K562 (cell line): ENCODE results near the gene MRPS18B. TPM values are rescaled to one million over a fixed set of nuclear protein-coding genes. Genes with fewer than 3 reads are reported as not detected.

Source experiments
- CBX5 ChIP-seq: IDR thresholded peaks from 2 replicates; pipeline ENCODE4 v1.6.1; 2014; ENCODE audit warnings: low read depth, borderline replicate concordance
- CHD7 ChIP-seq: fragments of 200-600 bp; sonication (generic); IDR thresholded peaks from one replicate; pipeline ENCODE4 v1.6.1; 2012; ENCODE audit warnings: mild to moderate bottlenecking, low read depth, low read length, inconsistent platforms
- KLF6 ChIP-seq: fragments of 250-450 bp; sonication (Bioruptor Pico); IDR thresholded peaks from 2 replicates; pipeline ENCODE4 v1.4.0; 2020; ENCODE audit warnings: mild to moderate bottlenecking, moderate library complexity, borderline replicate concordance
- MYNN ChIP-seq, 2 experiments: sonication (generic); formaldehyde crosslinking in 1 of 2; IDR thresholded peaks; 2 replicates each; pipeline versions ENCODE4 v1.5.0 to v1.6.1; 2016 to 2020; ENCODE audit warnings: antibody characterized with exemption in 1 of 2, missing genetic modification reagents in 1 of 2
- NR4A1 ChIP-seq, 2 experiments: fragments of 250-450 bp in 1 of 2; fragments of 450-650 bp in 1 of 2; sonication (Bioruptor Pico) in 1 of 2; IDR thresholded peaks; 2 replicates each; pipeline versions ENCODE4 v1.4.0 to v1.6.1; 2016 to 2020; ENCODE audit warnings: mild to moderate bottlenecking in 2 of 2, missing compliant biosample characterization in 1 of 2, missing genetic modification characterization in 1 of 2, moderate library complexity in 1 of 2
- POLR2AphosphoS2 ChIP-seq: IDR thresholded peaks from 2 replicates; pipeline ENCODE4 v1.6.1; 2012; ENCODE audit warnings: low read length, improper control_type of control experiment
- RFX7 ChIP-seq: fragments of 250-450 bp; sonication (Bioruptor Pico); IDR thresholded peaks from 2 replicates; pipeline ENCODE4 v1.5.1; 2021; ENCODE audit warnings: mild to moderate bottlenecking
- SNRNP70 ChIP-seq: fragments of 200-400 bp; formaldehyde crosslinking; optimal IDR thresholded peaks from 2 replicates; pipeline ENCODE3; 2017; ENCODE audit warnings: low read depth, low read length
- TAF7 ChIP-seq: fragments of 450-650 bp; IDR thresholded peaks from 2 replicates; pipeline ENCODE4 v1.6.1; 2016; ENCODE audit warnings: missing genetic modification characterization, missing compliant biosample characterization
- TEAD4 ChIP-seq, 2 experiments: sonication (generic) in 1 of 2; formaldehyde crosslinking in 1 of 2; IDR thresholded peaks; 2 replicates each; pipeline versions ENCODE4 v1.6.1 to v1.8.0; 2012 to 2022; ENCODE audit warnings: borderline replicate concordance in 1 of 2, inconsistent platforms in 1 of 2, low read length in 1 of 2, mild to moderate bottlenecking in 1 of 2, missing genetic modification reagents in 1 of 2
- ZFPM2 ChIP-seq: fragments of 250-450 bp; sonication (Bioruptor Pico); IDR thresholded peaks from 2 replicates; pipeline ENCODE4 v1.5.1; 2022; ENCODE audit warnings: mild to moderate bottlenecking
- ZNF589 ChIP-seq: fragments of 200-800 bp; sonication (Bioruptor generic); IDR thresholded peaks from 2 replicates; pipeline ENCODE4 v1.6.1; 2016; ENCODE audit warnings: low read depth, missing genetic modification characterization, missing compliant biosample characterization
- ZNF696 ChIP-seq: fragments of 250-450 bp; sonication (Bioruptor Pico); conservative IDR thresholded peaks from 2 replicates; pipeline ENCODE4 v1.4.0; 2020; ENCODE audit warnings: mild to moderate bottlenecking, moderate library complexity
- polyA plus RNA-seq, 8 experiments: library from polyadenylated mRNA; depleted of rRNA in 4 of 8; stranded (reverse) in 5 of 8; unstranded in 3 of 8; fragments of >200 nt; fragmentation: Nextera tagmentation in 2 of 8; fragmentation: Illumina TruSeq in 1 of 8; extraction: Ambion mirVana in 2 of 8; extraction: Trizol in 1 of 8; gene quantifications; 2 replicates each; pipeline versions ENCODE4 v1.2.1 to v1.2.3, GENCODE V29; 2011 to 2014; ENCODE audit warnings: inconsistent platforms in 1 of 8, missing spikeins in 1 of 8
- total RNA-seq, 7 experiments: library from RNA; depleted of rRNA in 6 of 7; stranded (reverse); fragments of >200 nt in 6 of 7; fragmentation: Illumina TruSeq in 2 of 7; extraction: Trizol in 2 of 7; gene quantifications; 2 replicates each; pipeline versions ENCODE4 v1.2.1 to v1.2.3, GENCODE V29; 2011 to 2021; ENCODE audit warnings: low replicate concordance in 1 of 7
- TF ChIP-seq, protein P1 (sequence below), 3 experiments: fragments of 200-800 bp in 1 of 3; sonication (Bioruptor generic) in 1 of 3; sonication (generic) in 1 of 3; formaldehyde crosslinking in 1 of 3; IDR thresholded peaks; 2 replicates each; pipeline versions ENCODE4 v1.6.1 to v1.8.0; 2016 to 2022; ENCODE audit warnings: mild to moderate bottlenecking in 2 of 3, missing compliant biosample characterization in 2 of 3, missing genetic modification characterization in 2 of 3, missing genetic modification reagents in 1 of 3

MRPS18B gene
- total and polyA plus RNA-seq, 9 of the 15 experiments (the other 6 are each of a cell fraction or from before 2014, with no cell fraction given): 132 to 383 (median 178) TPM

- TF ChIP-seq KLF6 (CRISPR knock-in tag): peak; percentile 99
- no peak for TF ChIP-seq ZNF589 (CRISPR knock-in tag)
- TF ChIP-seq SNRNP70: peak; percentile 97
- peak; percentile 68; the same call in 1 of the 2 replicates for TF ChIP-seq ZNF696
- TF ChIP-seq, protein P1, sequence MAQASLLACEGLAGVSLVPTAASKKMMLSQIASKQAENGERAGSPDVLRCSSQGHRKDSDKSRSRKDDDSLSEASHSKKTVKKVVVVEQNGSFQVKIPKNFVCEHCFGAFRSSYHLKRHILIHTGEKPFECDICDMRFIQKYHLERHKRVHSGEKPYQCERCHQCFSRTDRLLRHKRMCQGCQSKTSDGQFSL (CRISPR knock-in tag; IDR thresholded peaks at IDR 0.05): no peak
- TF ChIP-seq, protein P1 (tag; IDR thresholded peaks at IDR 0.05): peak in 1 of 2 experiments; percentile 30; a peak in 1 of 4 replicates
- TF ChIP-seq CHD7: no peak
- TF ChIP-seq TAF7 (tag): peak; percentile 100
- TF ChIP-seq POLR2AphosphoS2: peak; percentile 99; the same call in 1 of the 2 replicates
- no peak for TF ChIP-seq CBX5
- peak; percentile 34; the same call in 1 of the 2 replicates for TF ChIP-seq NR4A1 (CRISPR knock-in tag; IDR thresholded peaks at IDR 0.05)
- peak; percentile 78 for TF ChIP-seq NR4A1 (tag; IDR thresholded peaks at IDR 0.05)
- TF ChIP-seq ZFPM2 (CRISPR knock-in tag): peak; percentile 96
- 0 out of 2 replicates have a peak, but pooled peaks have one; percentile 45 for TF ChIP-seq MYNN (IDR thresholded peaks at IDR 0.05)
- no peak for TF ChIP-seq MYNN (CRISPR knock-in tag; IDR thresholded peaks at IDR 0.05)
- peak; percentile 73 for TF ChIP-seq TEAD4 (IDR thresholded peaks at IDR 0.05; ENCODE audit: low read length)
- TF ChIP-seq TEAD4 (CRISPR knock-in tag; IDR thresholded peaks at IDR 0.05; ENCODE audit: borderline replicate concordance): no peak
- peak; percentile 93 for TF ChIP-seq RFX7
Measured at GRCh38 chr6:30616811-30617564, 652 bp upstream of the MRPS18B start, which contains the start of gene PPP1R10 (continued).
